Uterus (tissue), 2 donors: ENCODE data around the gene FHOD1.

ENCODE experiments used
- CTCF ChIP-seq, 4 experiments: fragments of 200-600 bp in 2 of 4; fragments of 450-650 bp in 2 of 4; sonication (generic) in 2 of 4; IDR thresholded peaks; one replicate each; pipeline ENCODE4 v1.5.1; 2016 to 2019; ENCODE audit warnings: antibody characterized with exemption in 4 of 4, mild to moderate bottlenecking in 2 of 4, moderate library complexity in 1 of 4
- POLR2A ChIP-seq, 2 donors: fragments of 450-650 bp; IDR thresholded peaks; one replicate each; pipeline ENCODE4 v1.6.1; 2016; ENCODE audit warnings: antibody characterized with exemption in 2 of 2, mild to moderate bottlenecking in 1 of 2, moderate library complexity in 1 of 2

GRCh38 chr16:67281536-67282446 lies 34.5 kb upstream of the FHOD1 start:
- no peak for TF ChIP-seq CTCF (IDR thresholded peaks at IDR 0.05)
- TF ChIP-seq POLR2A (IDR thresholded peaks at IDR 0.05), result no peak
